H1 (cell line): ENCODE data around the gene VSIG2. TPM values are rescaled to one million over a fixed set of nuclear protein-coding genes. Genes with fewer than 3 reads are reported as not detected.

Experiments used
- CTCF ChIA-PET: fragments of 300-600 bp; sonication (Branson Sonifier 250); formaldehyde crosslinking; loops from one replicate; lab custom pipeline; 2021; ENCODE audit not compliant: partially characterized antibody; lab: Charles Lee
- POLR2A ChIA-PET: fragments of 300-600 bp; sonication (Branson Sonifier 250); formaldehyde crosslinking; loops from one replicate; lab custom pipeline; 2021; ENCODE audit warnings: inconsistent platforms; ENCODE audit not compliant: partially characterized antibody; lab: Charles Lee
- DNase-seq, 2 experiments: peaks; one replicate each; pipeline versions ENCODE4 v3.0.0 to v3.0.0-alpha.2; 2010 to 2022; ENCODE audit warnings: low spot score in 2 of 2, low read depth in 1 of 2, mixed read lengths in 1 of 2
- FAIRE-seq: peaks from 2 replicates; lab custom pipeline; 2011; peaks lifted over from hg19 to GRCh38; lab: Jason Lieb, UNC
- H2AFZ ChIP-seq: 2 replicates; pipeline ENCODE4 v1.8.1; 2012; ENCODE audit warnings: low read length, inconsistent platforms
- H2AK5ac ChIP-seq: 2 replicates; pipeline ENCODE4 v1.6.1; 2013; ENCODE audit warnings: low read depth, low read length
- H2BK120ac ChIP-seq: replicated peaks from 2 replicates; pipeline ENCODE3; 2013; ENCODE audit warnings: low read depth, low read length, inconsistent platforms
- H2BK12ac ChIP-seq: 2 replicates; pipeline ENCODE4 v1.6.1; 2013; ENCODE audit warnings: low read depth, low read length
- H2BK15ac ChIP-seq: 2 replicates; pipeline ENCODE4 v1.6.1; 2013; ENCODE audit warnings: low read length
- H2BK20ac ChIP-seq: 2 replicates; pipeline ENCODE4 v1.6.1; 2013; ENCODE audit warnings: low read length
- H2BK5ac ChIP-seq: 2 replicates; pipeline ENCODE4 v1.6.1; 2013; ENCODE audit warnings: low read depth, low read length
- H3K14ac ChIP-seq: 2 replicates; pipeline ENCODE4 v1.6.1; 2013; ENCODE audit warnings: inconsistent platforms; ENCODE audit not compliant: insufficient read length
- H3K18ac ChIP-seq: 2 replicates; pipeline ENCODE4 v1.6.1; 2013; ENCODE audit warnings: low read length; ENCODE audit errors: extremely low read depth
- H3K23ac ChIP-seq: 2 replicates; pipeline ENCODE4 v1.6.1; 2013; ENCODE audit warnings: inconsistent platforms; ENCODE audit not compliant: insufficient read length
- H3K23me2 ChIP-seq: 2 replicates; pipeline ENCODE4 v1.6.1; 2013; ENCODE audit warnings: low read depth, low read length
- H3K27ac ChIP-seq: 2 replicates; pipeline ENCODE4 v1.6.1; 2011; ENCODE audit warnings: low read depth, low read length, inconsistent platforms
- H3K27me3 ChIP-seq, 4 experiments: replicated peaks in 1 of 4; 1 replicate in 1 of 4; 2 replicates in 3 of 4; pipeline versions ENCODE4 v1.6.1 to v1.8.1; 2011 to 2013; ENCODE audit warnings: low read length in 3 of 4, mild to moderate bottlenecking in 3 of 4, inconsistent platforms in 2 of 4, mixed read lengths in 2 of 4, moderate library complexity in 1 of 4; ENCODE audit not compliant: control insufficient read depth in 3 of 4, insufficient read depth in 3 of 4; ENCODE audit errors: extremely low read depth in 1 of 4
- H3K36me3 ChIP-seq, 4 experiments: 2 replicates each; pipeline versions ENCODE4 v1.6.1 to v1.8.1; 2011 to 2013; ENCODE audit warnings: mild to moderate bottlenecking in 4 of 4, low read length in 3 of 4, moderate library complexity in 2 of 4, control low read depth in 1 of 4, inconsistent platforms in 1 of 4; ENCODE audit not compliant: insufficient read depth in 4 of 4, control insufficient read depth in 2 of 4
- H3K4ac ChIP-seq: replicated peaks from 2 replicates; pipeline ENCODE3; 2013; ENCODE audit warnings: low read length, low read depth, mixed read lengths, inconsistent platforms; ENCODE audit not compliant: insufficient read length
- H3K4me1 ChIP-seq, 4 experiments: replicated peaks in 1 of 4; 1 replicate in 1 of 4; 2 replicates in 3 of 4; pipeline versions ENCODE4 v1.6.1 to v1.8.1; 2011 to 2013; ENCODE audit warnings: low read length in 3 of 4, inconsistent platforms in 2 of 4, mixed read lengths in 1 of 4; ENCODE audit not compliant: insufficient read depth in 4 of 4, control insufficient read depth in 3 of 4
- H3K4me2 ChIP-seq, 2 experiments: 2 replicates each; pipeline versions ENCODE4 v1.6.1 to v1.8.1; 2011 to 2013; ENCODE audit warnings: low read depth in 2 of 2, low read length in 2 of 2, control low read depth in 1 of 2, inconsistent platforms in 1 of 2, mild to moderate bottlenecking in 1 of 2; ENCODE audit not compliant: insufficient read depth in 1 of 2
- H3K4me3 ChIP-seq, 4 experiments: fragments of 200-600, 300-600 bp in 1 of 4; sonication (generic), shearing (Covaris generic), sonication (Bioruptor Twin) in 1 of 4; 2 replicates each; pipeline versions ENCODE4 v1.5.1 to v1.8.1; 2011 to 2016; ENCODE audit warnings: low read length in 4 of 4, low read depth in 3 of 4, control low read depth in 2 of 4, inconsistent platforms in 2 of 4, mild to moderate bottlenecking in 2 of 4, mixed read lengths in 1 of 4, moderate library complexity in 1 of 4; ENCODE audit not compliant: insufficient read depth in 2 of 4; ENCODE audit errors: extremely low read depth in 1 of 4
- H3K56ac ChIP-seq: replicated peaks from 2 replicates; pipeline ENCODE3; 2013; ENCODE audit warnings: low read depth, mild to moderate bottlenecking, mixed read lengths, low read length, inconsistent platforms; ENCODE audit not compliant: insufficient read length
- H3K79me1 ChIP-seq: 2 replicates; pipeline ENCODE4 v1.6.1; 2013; ENCODE audit warnings: low read depth, low read length, control low read depth
- H3K79me2 ChIP-seq, 2 experiments: 2 replicates each; pipeline versions ENCODE4 v1.6.1 to v1.8.1; 2012 to 2013; ENCODE audit warnings: low read length in 2 of 2, mild to moderate bottlenecking in 2 of 2, inconsistent platforms in 1 of 2; ENCODE audit not compliant: insufficient read depth in 2 of 2, control insufficient read depth in 1 of 2
- H3K9ac ChIP-seq, 4 experiments: replicated peaks in 1 of 4; 1 replicate in 1 of 4; 2 replicates in 3 of 4; pipeline versions ENCODE4 v1.6.1 to v1.8.1; 2011 to 2013; ENCODE audit warnings: low read depth in 3 of 4, low read length in 3 of 4, control low read depth in 2 of 4, mild to moderate bottlenecking in 2 of 4, moderate library complexity in 2 of 4, inconsistent platforms in 1 of 4; ENCODE audit errors: extremely low read depth in 1 of 4
- H3K9me3 ChIP-seq, 2 experiments: 2 replicates each; pipeline versions ENCODE4 v1.6.1 to v1.8.1; 2012 to 2013; ENCODE audit warnings: mild to moderate bottlenecking in 2 of 2, moderate library complexity in 2 of 2, control low read depth in 1 of 2, inconsistent platforms in 1 of 2, low read depth in 1 of 2, low read length in 1 of 2, mixed read lengths in 1 of 2; ENCODE audit not compliant: insufficient read depth in 2 of 2
- H4K20me1 ChIP-seq, 2 experiments: replicated peaks in 1 of 2; 2 replicates each; pipeline versions ENCODE3 to v1.8.1; 2011 to 2013; ENCODE audit warnings: inconsistent platforms in 2 of 2, low read length in 2 of 2, mild to moderate bottlenecking in 1 of 2; ENCODE audit not compliant: insufficient read depth in 2 of 2, control insufficient read depth in 1 of 2
- H4K5ac ChIP-seq: 2 replicates; pipeline ENCODE4 v1.6.1; 2013; ENCODE audit warnings: low read length, low read depth, mixed read lengths, inconsistent platforms; ENCODE audit not compliant: insufficient read length
- H4K8ac ChIP-seq: 2 replicates; pipeline ENCODE4 v1.8.0; 2013; ENCODE audit warnings: mild to moderate bottlenecking, moderate library complexity, low read length, inconsistent platforms; ENCODE audit not compliant: insufficient read depth; ENCODE audit errors: extremely low read depth
- H4K91ac ChIP-seq: replicated peaks from 2 replicates; pipeline ENCODE3; 2013; ENCODE audit warnings: low read length, mixed read lengths, inconsistent platforms; ENCODE audit not compliant: insufficient read length
- BRCA1 ChIP-seq: IDR thresholded peaks from 2 replicates; pipeline ENCODE4 v1.6.1; 2012; ENCODE audit warnings: low read depth, low read length, improper control_type of control experiment
- EZH2 ChIP-seq: fragments of 200-600 bp; sonication (generic); IDR thresholded peaks from 2 replicates; pipeline ENCODE4 v1.7.1; 2012; ENCODE audit warnings: low read depth, mild to moderate bottlenecking, moderate library complexity, low read length, inconsistent platforms; ENCODE audit not compliant: severe bottlenecking
- JUND ChIP-seq: IDR thresholded peaks from 2 replicates; pipeline ENCODE4 v1.6.1; 2011; ENCODE audit warnings: mild to moderate bottlenecking, improper control_type of control experiment, low read length
- KDM4A ChIP-seq: IDR thresholded peaks from one replicate; pipeline ENCODE4 v1.7.1; 2012; ENCODE audit warnings: low read depth, mild to moderate bottlenecking, moderate library complexity, low read length, inconsistent platforms; ENCODE audit not compliant: severe bottlenecking
- POLR2AphosphoS5 ChIP-seq: IDR thresholded peaks from 2 replicates; pipeline ENCODE4 v1.6.1; 2011; ENCODE audit warnings: low read depth, low read length
- SUZ12 ChIP-seq: fragments of 200-600 bp; sonication (generic); IDR thresholded peaks from 2 replicates; pipeline ENCODE4 v1.6.1; 2012; ENCODE audit warnings: mild to moderate bottlenecking, inconsistent platforms, low read length, moderate library complexity, mixed read lengths
- WGBS, 2 experiments: shearing (Covaris generic) in 1 of 2; methylation state at CpG; one replicate each; pipeline versions ENCODE4 v1.1.6 to v1.1.7; 2013 to 2015; ENCODE audit warnings: low lambda C conversion rate in 2 of 2, mixed read lengths in 2 of 2, inconsistent platforms in 1 of 2, low coverage in 1 of 2, missing lambda C conversion rate in 1 of 2; ENCODE audit not compliant: insufficient replicate concordance in 2 of 2, insufficient coverage in 1 of 2, insufficient read length in 1 of 2; ENCODE audit errors: extremely low coverage in 1 of 2, missing lambda C conversion rate in 1 of 2; 5-methylcytosine and 5-hydroxymethylcytosine counted together
- polyA plus RNA-seq, 7 experiments: library from polyadenylated mRNA; depleted of rRNA in 3 of 7; stranded (reverse) in 5 of 7; unstranded in 2 of 7; fragments of >200 nt in 5 of 7; fragments of 200-250 nt in 2 of 7; gene quantifications; 1 replicate in 5 of 7; 2 replicates in 1 of 7; 4 replicates in 1 of 7; pipeline versions ENCODE4 v1.2.1 to v1.2.3, GENCODE V29; 2011 to 2013; ENCODE audit warnings: missing spikeins in 2 of 7, mixed read lengths in 2 of 7
- total RNA-seq: library from RNA; stranded (reverse); fragmentation: NEBNext Ultra II Directional; extraction: Animal tissue kit (Norgen Biotek cat#: 25700); gene quantifications from 2 replicates; pipeline ENCODE4 v1.2.1, GENCODE V29; 2021

The VSIG2 gene
- total and polyA plus RNA-seq, 2 of the 8 experiments (the other 6 are each of a cell fraction or from before 2014, with no cell fraction given), result 0.18 TPM; not detected in 1

DNA sequence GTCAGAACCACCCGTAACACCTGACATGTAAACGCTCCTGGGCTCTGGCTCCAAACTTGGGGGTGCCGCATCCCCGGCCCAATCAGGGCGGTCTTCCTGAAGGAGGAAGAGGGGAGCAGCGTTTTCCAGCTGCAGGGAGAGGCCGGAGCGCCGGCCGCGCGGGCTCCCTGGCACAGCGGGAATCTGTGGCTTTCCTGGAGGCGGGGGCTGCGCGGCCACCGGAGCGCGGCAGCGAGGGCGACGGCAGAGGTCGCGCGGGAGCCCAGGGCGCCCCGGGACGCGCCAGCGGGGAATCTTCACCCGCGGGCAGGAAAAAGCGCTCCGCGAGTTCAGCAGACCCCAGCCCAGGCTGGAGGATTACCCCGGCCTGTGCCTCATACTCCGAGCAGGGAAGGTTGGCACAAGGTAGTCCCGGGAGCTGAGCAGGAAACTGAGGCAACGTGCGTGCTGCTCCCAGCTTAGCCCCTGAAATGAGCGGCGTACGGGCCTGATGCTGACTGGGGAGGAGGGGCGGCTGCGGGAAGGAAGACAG lies 10.6 kb upstream of the VSIG2 start:
- Histone ChIP-seq H3K4me1 (peaks cover 0 to 34% (median 23%) of the 10 kb centered on the region in 4 experiments; a peak in 6 of 7 replicates), H2BK12ac (0 out of 2 replicates have a peak overlapping the region, but pooled peaks have one; percentile 68), H3K23me2 (peaks cover 17% of the 10 kb centered on the region; the same call in 1 of the 2 replicates), H3K27ac (no peak overlapping the region), H4K8ac (peak overlapping the region; percentile 4; the same call in 1 of the 2 replicates), H3K27me3 (peaks cover 41 to 57% (median 52%) of the 10 kb centered on the region in 4 experiments), H3K14ac (no peak overlapping the region), H3K4me3 (peak overlapping the region; percentile 20 to 67 (median 52); a peak in 7 of 8 replicates), H3K9me3 (no peaks in the 10 kb centered on the region), H2BK15ac (no peak overlapping the region), H3K4me2 (peak overlapping the region; percentile 80 to 99), H2AK5ac (no peak overlapping the region), H3K36me3 (peaks cover 2 to 12% (median 8%) of the 10 kb centered on the region in 4 experiments; a peak in 4 of 8 replicates), H3K9ac (no peak overlapping the region), H2AFZ (no peak overlapping the region), H3K56ac (no peak overlapping the region), H2BK20ac (no peak overlapping the region), H4K91ac (no peak overlapping the region), H3K79me2 (no peaks in the 10 kb centered on the region), H3K23ac (no peak overlapping the region), H4K5ac (no peak overlapping the region), H4K20me1 (peaks cover 18 to 28% of the 10 kb centered on the region in 2 experiments), H3K4ac (no peak overlapping the region), H3K79me1 (no peaks in the 10 kb centered on the region), H3K18ac (no peak overlapping the region), H2BK120ac (no peak overlapping the region), H2BK5ac (no peak overlapping the region)
- POLR2A ChIA-PET, result interaction anchor here (1.0 to 4.2 kb wide), 7 partner anchors 10 to 119 kb away, joined by 4 to 26 read pairs (median 7); partner anchors contain the start of genes MSANTD2 and VSIG2
- WGBS, 2 experiments, result 3% methylated on average over 34 of the region's 45 CpGs; no CpG with 5 or more reads in 1 of the 2 experiments
- CTCF ChIA-PET, result interaction anchor here (0.6 to 28.0 kb wide), 31 partner anchors 12 to 1277 kb away, joined by 3 to 382 read pairs (median 9); partner anchors contain the start of genes NRGN, ROBO3, SIAE and SPA17
- TF ChIP-seq POLR2AphosphoS5, result no peak; the same call in 1 of the 2 replicates
- no peak for TF ChIP-seq JUND
- no peak for TF ChIP-seq BRCA1
- peak; percentile 24 for TF ChIP-seq EZH2
- peak; percentile 63 for TF ChIP-seq SUZ12
- peak; percentile 46 for TF ChIP-seq KDM4A
- no peak for DNase-seq
- FAIRE-seq, result no peak
